PC-3 (cell line): Measurements from ENCODE around the gene KCNC2.

ENCODE experiments used
- CTCF ChIP-seq: fragments of 300-600 bp; sonication (generic); conservative IDR thresholded peaks from 2 replicates; pipeline ENCODE4 v1.5.1; 2017; ENCODE audit warnings: antibody characterized with exemption, low read depth, mild to moderate bottlenecking, low read length
- EZH2 ChIP-seq: fragments of 300-600 bp; sonication (generic); IDR thresholded peaks from one replicate; pipeline ENCODE4 v1.6.1; 2017; ENCODE audit warnings: antibody characterized with exemption, mild to moderate bottlenecking, low read length; ENCODE audit not compliant: unreplicated experiment
- EZH2phosphoT487 ChIP-seq: fragments of 300-600 bp; sonication (generic); IDR thresholded peaks from 2 replicates; pipeline ENCODE4 v1.6.1; 2018; ENCODE audit warnings: mild to moderate bottlenecking, antibody characterized with exemption, low read length, borderline replicate concordance

GRCh38 chr12:75047885-75048525 lies 161.6 kb downstream of the KCNC2 start:
- TF ChIP-seq EZH2 (no peak), CTCF (no peak), EZH2phosphoT487 (no peak)
